ENCODE measurements around the gene SLC22A16.
"Not testable (repeated sequence)": the region's sequence is repeated elsewhere in the genome, so short reads cannot be mapped to it uniquely, and the experiment has no call there.

SLC22A16 gene

DNA sequence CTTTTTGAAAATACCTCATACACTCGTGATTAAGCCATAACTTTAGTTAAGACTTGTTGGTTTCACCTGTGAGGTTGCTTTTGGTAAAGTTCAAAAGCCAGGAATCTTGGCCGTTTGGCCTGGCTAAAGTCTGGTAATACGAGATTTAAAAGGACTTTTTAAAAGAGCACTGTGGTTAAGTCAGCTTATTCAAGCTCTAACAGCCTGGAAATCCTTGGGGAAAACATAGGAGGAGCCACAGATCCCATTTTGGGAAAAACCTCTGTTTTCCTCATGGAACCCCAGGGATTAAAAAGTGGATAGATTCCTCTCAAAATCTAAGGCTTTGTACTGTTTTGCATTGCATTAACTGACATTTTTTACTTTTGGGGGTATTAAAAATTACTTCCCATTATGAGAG lies 13.7 kb upstream of the SLC22A16 start:
- no peak for FAIRE-seq

DNA sequence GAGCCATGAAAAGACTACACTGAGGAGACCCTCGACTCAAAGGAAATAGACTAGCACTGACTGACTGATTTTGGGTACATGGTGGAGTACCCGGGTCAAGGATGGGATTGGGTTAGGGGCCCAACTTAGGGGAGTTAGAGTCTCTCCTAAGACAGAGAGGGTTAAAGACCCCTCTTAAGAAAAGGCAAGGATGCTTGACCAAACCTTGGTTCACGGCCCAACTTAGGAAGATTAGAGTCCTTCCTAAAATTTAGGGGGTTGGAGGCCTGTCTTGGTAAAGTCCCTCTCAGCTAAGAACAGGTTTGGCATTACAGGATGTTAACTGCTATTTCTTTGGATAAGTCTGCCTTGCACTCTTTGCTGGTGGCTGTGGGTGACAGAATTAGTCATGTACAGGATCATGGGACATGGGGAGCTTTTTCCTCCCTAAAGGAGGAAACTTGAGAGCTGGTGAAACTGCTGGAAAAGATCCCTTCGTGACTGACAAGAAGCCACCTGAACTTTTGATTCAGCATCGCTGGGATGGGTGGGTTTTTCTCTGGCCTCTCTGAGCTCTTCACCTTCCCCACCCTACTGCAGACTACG lies 12.3 kb upstream of the SLC22A16 start:
- no peak for FAIRE-seq

DNA sequence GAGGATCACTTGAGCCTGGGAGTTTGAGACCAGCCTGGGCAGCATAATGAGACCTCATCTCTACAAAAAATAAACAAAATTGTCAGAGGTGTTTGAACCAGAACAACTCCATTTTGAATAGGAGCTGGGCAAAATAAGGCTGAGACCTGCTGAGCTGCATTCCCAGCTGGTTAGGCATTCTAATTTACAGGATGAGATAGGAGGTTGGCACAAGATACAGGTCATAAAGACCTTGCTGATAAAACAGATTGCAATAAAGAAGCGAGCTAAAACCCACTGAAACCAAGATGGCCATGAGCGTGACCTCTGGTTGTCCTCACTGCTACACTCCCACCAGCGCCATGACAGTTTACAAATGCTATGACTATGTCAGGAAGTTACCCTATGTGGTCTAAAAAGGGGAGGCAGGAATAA lies 11.6 kb upstream of the SLC22A16 start:
- not testable (repeated sequence) for FAIRE-seq

DNA sequence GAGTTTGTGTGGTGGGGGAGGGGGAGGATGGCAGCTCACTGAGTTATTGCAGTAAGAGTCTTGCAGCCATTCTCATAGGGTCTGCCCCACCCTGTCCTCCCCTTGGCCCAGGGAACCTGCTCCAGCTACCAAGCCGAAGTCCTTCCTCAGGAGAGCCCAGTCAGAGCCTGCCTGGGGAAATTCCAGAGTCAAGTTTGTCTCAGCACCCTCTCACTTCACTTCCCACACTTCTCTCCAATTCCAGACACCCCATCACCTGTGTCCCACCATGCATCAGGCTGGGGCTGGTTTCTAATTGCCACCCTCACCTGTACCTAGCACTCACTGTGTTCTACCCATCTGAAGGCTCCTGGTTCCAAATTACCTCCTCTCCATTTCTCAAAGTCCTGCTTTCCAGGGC lies 10.3 kb upstream of the SLC22A16 start:
- no peak for FAIRE-seq

DNA sequence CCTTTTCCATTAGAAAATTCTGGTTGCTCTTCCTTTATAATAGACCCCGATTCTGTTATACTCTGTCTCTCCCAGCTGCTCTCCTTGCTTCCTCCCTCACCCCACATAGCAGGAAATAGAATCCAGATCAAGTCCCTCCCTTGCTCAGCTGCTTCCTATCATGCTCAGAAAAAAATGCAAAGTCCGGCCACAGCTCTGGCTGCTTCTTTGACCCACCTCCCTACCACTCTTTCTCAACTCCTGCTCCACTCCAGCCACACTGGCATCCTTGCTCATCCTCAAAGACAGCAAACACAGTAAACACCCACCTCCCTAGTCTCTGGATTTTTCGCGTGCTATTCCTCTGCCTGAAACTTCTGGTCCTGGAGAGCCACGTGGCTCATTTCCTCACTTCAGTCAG lies 9.1 kb upstream of the SLC22A16 start:
- FAIRE-seq = no peak

DNA sequence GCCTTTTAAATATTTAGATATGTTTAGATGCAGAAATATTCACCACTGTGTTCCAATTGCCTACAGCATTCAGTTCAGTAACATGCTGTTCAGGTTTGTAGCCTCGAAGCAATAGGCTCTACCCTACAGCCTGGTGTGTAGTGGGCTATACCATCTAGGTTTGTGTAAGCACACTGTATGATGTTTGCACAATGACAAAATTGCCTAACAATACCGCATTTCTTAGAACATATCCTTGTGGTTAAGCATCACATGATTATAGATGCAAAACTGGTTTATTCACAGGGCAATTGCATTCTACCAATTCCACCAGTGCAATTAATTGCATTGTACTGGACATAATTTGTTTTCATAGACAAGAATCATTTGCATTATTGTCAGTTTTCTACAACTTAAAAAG lies 7.9 kb upstream of the SLC22A16 start:
- FAIRE-seq = no peak

DNA sequence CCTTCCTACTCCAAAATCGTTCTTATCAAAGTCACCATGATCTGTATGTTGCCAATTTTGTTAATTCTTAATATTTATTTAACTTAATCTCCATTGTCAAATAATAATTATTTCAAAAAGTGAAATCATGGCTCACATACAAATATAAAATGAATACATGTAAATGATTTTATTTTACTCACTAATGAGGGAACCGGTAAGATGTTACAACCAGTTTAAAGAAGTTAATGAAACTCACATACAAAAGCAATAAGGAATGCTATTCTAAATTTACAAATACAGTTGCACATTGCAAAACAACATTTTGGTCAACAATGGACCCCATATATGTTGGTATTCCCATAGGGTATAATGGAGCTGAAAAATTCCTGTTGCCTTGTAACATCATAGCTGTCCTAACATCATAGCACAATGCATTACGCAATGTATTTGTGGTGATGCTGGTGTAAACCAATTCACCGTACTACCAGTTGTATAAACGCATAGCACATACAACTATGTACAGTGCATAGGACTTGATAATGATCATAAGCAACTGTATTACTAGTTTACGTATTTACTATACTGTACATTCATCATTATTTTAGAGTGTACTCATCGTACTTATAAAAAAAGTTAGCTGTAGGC lies 6.5 kb upstream of the SLC22A16 start:
- FAIRE-seq = no peak

DNA sequence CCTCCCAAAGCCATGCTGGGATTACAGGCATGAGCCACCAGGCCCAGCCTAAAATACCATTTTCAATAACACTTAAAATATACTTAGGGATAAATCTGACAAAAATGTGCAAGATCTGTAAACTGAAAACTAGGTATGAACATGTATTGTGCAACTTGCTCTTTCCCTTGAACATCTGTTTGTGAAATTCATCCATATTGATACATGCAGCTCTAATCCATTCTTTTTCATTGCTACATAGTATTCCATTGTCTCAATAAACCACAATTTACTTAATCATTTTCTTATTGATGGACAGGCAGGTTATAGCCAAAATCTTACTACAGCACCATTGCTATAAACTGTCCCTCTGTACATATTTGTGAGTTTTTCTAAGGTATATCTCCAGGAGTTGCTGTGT lies 4.7 kb upstream of the SLC22A16 start:
- no peak for FAIRE-seq

DNA sequence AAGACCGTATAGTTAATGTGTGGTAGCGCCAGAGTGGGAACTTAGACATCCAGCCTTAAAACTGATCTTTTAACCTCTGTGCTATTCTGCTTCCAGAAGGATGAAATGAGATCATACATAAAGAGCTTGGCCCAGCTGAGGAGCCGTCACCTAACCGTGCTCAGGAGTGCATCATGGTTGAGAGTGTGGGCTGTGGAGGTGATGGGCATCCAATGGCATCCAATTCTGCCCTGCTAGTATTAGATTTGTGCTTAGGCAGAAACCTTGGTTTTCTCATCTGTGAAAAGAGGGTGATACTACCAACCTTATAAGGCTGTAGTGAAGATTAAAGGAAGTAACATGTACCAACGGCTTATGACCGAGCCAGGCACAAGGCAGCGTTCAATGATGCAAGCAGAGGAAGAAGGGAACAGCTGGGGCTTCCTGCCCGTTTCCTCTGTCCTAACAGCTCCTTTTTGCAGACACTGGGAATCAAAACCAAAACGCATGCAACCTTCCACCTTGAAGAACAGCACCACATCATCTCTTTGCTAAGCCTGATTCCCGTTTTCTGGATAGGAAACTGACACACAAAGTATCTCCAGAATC lies 1.3 kb downstream of the SLC22A16 start:
- no peak for FAIRE-seq

DNA sequence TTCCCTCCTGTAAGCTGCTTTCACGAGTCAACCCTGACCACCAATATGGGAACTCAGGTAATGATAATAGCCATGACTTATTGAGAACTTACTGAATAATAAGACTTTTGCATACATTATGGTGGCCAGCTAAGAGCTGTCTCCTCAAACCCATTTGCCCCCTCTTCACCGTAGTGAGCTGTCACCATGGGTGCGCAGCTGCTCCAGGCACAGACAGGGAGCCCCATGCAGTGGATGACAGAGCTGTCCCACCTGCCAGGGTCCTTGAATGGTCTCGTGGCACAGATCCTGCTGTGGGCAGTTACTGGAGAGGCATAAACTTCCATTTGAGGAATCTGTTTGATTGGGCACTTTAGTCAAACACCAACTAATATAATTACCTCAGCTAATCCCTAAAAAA lies 1.9 kb downstream of the SLC22A16 start:
- FAIRE-seq = no peak

DNA sequence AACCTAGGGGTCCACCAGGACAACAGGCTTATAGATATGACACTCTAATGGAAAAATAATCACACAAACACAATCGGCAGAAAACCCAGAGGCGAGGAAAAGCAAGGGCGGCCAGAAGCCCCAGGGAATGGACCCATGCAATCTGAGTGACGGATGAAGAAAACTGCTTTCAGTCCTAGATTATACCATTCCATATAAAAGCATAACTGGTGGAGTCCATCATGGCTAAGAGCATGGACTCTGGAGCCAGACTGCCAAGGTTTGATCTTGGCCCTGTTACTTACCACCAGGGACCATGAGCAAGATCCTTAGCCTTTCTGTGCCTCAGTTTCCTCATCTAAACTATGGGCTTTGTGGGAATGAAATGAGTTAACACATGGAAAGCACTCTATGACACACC lies 3.7 kb downstream of the SLC22A16 start:
- no peak for FAIRE-seq

DNA sequence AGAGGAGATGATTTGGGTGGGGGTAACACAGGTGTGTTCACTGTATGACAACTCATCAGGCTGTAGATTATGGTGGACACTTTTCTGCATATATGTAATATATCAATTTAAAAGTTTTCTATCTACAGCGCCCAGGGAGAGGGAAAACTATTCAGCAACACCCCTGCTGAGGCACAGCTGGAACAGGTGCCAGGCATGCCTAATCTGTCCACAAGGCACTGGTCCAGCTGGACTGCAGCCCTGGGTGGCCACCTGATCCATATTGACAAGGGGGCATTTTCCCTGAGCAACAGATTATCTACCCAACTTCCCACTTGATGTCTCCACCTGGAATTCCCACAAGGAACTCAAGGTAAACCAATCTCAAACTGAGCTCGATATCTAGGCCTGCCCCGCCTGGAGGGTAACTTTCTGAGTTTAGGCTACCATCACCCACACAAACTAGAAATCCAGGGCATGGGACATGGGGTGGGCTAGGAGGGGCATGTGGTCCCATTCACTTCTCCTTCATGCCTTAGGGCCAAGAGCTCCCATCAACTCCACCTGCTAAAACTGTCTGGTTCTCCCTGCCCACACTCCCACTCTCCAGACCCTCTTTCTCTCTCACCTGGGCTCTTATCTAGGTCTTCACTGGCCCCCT lies 4.6 kb downstream of the SLC22A16 start:
- FAIRE-seq = no peak

DNA sequence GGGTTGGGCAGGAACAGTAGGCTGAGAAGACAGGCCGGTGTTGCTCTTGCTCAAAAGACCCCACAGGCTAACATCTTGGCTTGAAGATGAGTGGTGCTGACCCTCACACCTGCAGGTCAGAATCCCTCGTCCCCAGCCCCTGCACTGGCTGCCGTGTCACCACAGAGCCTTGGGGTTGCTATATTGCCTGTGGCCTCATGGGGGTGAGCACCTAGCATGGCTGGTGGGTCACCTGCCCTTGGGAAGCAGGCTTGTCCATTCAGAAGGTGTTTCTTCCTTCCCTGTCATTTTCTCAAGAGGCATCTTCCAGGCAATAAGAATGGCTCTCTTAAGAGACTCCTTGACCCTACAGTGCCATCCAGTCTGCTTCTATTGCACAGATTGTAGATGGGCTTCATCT lies 7.7 kb downstream of the SLC22A16 start:
- no peak for FAIRE-seq

DNA sequence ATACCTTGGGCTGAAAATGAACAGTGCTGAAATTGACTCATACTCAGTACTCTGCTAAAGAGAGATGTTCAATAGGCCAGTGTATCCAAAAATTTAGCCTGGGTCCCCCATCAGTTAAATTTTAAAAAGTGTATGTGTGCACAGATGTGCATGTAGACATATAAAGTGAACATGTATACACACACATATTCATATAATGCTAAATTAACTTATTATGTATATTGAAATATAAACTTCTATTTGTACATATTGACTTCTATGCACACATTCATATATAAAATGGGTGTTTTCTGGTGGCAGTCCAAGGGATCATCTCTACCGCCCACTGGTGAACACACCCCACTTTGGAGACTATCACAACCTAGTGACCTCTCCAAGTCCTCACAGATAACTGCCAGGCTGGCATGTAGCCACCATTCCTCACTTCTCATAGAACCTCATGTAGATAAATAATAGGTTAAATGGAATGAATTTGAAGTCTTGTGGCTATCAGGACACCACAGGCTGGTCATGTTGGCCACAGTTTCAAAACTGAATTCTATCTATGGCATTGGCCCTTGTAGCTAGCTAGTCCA lies 8.8 kb downstream of the SLC22A16 start:
- FAIRE-seq = no peak

DNA sequence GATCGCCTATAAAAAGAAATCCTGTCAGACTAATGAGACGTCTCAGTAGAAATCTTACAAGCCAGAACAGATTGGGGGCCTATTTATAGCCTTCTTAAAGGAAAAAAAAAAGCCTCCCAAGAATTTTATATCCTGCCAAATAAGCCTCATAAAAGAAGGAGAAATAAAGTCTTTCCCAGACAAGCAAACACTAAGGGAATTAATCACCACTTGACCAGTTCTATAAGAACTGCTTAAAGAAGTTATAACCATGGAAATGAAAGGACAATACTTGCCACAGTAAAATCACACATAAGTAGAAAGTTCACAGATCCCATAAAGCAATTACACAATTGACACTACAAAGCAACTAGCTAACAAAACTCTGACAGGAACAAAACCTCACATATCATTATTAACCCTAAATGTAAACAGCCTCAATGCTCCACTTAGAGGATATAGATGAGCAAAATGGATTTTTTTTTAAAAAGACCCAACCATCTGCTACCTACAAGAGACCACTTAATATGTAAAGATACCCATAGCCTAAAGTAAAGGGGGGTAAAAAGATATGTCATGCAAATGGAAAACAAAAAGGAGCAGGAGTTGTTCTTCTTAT lies 13.4 kb downstream of the SLC22A16 start:
- no peak for FAIRE-seq

DNA sequence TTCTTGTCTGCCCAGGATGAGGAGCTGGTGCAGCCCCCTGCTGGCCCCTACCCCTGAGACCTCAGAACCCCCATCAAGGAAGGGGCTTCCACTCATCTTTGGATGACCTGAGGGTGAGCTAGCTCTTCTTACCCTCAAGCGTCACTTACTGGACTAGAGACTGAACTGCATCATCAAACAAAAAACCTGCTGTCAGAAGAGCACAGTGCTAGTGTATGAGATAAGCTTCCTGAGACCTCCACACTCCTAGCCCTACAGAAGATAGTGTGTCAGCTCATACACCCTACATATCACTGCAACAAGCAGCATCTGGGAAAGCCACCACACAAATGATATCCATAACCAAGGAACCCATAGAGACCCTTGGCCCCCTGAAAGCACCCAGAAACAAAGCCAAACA lies 15.0 kb downstream of the SLC22A16 start:
- no peak for FAIRE-seq

DNA sequence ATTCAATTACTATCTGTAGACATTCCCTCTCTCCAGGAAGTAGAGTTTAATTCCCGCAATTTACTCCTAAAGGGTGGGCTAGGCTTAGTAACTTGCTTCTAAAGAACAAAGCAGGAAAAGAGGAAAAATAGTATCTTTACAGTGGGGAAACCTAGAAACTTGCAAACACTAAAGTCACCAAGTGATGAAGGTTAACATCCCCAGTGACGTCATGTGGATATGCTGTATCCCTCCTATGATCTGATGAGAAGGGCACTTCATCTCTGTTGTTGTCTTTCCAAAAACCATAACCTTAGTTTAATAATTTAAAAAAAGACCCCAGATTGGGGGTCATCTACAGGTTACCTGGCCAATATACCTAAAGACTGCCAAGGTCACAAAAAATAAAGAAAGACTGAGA lies 17.3 kb downstream of the SLC22A16 start:
- FAIRE-seq = no peak

DNA sequence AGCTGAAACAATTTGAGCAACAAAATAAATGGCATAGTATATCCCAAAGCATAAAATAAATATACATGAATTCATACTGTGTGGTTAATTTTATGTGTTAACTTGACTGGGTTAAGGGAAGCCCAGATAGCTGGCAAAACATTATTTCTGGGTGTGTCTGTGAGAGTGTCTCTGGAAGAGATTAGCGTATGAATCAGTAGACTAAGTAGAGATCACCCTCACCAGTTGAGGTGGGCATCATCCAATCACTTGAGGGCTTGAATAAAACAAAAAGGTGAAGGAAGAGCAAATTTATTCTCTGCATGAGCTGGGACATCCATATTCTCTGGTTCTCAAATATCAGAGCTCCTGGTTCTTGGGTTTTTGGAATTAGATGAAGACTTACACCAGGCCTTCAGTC lies 17.9 kb downstream of the SLC22A16 start:
- FAIRE-seq = no peak

DNA sequence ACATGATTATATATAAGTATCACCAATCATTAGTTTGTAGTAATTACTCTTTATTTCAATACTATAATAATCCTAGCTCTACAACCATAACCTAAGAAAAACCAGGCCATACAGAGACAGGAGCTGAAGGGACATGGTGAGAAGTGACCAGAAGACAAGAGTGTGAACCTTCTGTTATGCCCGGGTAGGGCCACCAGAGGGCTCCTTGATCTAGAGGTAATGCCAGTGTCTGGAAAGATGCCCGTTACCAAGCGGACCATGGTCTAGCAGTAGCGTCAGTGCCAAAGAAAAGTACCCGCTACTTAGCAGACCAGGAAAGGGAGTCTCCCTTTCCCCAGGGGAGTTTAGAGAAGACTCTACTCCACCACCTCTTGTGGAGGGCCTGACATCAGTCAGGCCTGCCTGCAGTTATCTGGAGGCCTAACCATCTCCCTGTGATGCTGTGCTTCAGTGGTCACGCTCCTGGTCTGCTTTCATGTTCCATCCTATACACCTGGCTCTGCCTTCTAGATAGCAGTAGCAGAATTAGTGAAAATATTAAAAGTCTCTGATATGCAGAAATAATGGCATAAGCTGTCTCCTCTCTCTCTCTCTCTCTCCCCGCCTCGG lies 18.7 kb downstream of the SLC22A16 start:
- FAIRE-seq = not testable (repeated sequence)

DNA sequence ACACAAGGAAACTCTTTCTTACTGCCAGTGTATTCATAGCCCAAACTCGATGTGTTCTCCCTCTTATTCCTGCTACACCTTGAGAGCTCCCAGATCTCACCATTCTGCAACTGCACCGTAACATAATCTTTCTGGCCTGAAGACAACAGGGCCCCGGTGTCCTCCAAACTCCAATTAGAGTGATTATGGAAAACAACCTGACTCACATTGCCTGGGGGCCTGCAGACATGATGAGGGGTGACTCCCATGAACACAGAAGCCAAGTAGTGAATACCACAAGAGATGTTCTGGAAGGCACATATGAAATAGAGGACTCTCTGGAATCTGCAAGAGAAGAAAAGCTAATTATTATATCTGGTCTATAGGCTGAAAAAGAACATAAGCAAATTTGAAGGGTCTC lies 19.7 kb downstream of the SLC22A16 start:
- no peak for FAIRE-seq

DNA sequence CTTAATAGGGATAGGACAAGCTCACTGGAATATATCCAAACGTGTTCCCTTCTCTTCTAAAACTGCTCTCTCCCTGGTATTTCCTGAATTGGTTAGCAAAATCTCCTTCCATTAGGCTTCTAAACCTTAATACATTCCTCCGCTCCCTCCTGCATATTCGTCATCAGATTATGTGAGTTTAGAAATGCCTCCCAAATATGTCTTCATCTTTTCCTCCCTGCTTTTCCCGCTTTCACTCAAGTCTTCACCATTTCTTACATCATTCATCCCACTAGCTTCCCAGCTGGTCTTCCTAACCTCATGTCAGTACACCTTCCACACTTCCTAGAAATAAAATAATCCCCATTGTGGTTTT lies 26.9 kb downstream of the SLC22A16 start:
- FAIRE-seq = no peak

DNA sequence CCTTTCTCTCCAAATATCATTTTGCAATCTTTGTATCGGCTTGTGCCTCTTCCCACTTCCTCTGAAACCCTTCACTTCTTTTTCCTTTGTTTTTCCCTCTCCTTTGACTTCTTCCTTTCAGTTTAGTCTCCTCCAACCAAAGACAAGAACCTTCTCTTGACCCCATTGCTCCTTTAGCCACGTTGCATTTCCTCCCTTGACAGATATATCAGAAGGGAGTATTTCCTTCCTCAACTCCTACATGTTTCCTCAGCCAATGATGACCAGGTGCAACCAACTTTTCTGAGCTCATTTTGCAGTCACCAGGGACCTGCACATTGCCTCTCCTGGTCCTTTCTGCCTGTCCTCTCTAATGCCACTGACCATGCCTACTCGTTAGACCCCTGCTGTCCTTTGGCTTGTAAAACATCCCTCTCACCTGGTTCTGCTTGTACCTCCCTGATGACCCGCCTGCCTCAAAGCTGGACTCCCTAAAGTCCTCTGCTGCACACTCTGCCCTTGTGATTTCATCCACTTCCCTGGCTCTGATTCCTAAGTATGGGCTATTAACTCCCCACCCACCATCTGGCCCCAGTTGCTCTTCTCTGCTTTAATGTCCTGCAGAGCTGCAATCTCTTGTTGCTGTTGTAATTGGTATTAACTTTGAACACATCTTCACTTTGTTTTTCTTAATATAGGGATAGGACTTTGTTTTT lies 27.4 kb downstream of the SLC22A16 start:
- FAIRE-seq = no peak

DNA sequence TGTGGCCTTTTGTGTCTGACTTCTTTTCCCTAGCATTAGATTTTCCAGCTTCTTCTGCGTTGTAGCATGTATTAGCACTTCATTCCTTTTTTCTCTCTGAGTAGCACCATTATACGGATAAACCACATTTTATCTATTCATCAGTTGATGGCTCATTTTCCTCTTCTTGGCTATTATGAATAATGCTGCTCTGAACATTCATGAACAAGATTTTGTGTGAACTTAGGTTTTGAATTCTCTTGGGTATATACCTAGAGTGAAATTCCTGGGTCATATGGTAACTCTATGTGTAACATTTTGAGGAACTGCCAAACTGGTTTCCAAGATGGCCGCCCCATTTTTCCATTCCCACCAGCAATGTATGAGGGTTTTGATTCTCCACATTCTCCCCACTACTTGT lies 28.7 kb downstream of the SLC22A16 start:
- no peak for FAIRE-seq

All from endometrium (tissue), 2 donors.